CD4-positive, alpha-beta T cell treated with Interleukin-1 beta for 1 hour (primary cell): ENCODE measurements around the gene CDKAL1.

Source experiments
- DNase-seq, 2 donors: peaks; one replicate each; pipeline ENCODE4 v3.0.0-alpha.2; 2020 to 2022

CDKAL1 gene

DNA sequence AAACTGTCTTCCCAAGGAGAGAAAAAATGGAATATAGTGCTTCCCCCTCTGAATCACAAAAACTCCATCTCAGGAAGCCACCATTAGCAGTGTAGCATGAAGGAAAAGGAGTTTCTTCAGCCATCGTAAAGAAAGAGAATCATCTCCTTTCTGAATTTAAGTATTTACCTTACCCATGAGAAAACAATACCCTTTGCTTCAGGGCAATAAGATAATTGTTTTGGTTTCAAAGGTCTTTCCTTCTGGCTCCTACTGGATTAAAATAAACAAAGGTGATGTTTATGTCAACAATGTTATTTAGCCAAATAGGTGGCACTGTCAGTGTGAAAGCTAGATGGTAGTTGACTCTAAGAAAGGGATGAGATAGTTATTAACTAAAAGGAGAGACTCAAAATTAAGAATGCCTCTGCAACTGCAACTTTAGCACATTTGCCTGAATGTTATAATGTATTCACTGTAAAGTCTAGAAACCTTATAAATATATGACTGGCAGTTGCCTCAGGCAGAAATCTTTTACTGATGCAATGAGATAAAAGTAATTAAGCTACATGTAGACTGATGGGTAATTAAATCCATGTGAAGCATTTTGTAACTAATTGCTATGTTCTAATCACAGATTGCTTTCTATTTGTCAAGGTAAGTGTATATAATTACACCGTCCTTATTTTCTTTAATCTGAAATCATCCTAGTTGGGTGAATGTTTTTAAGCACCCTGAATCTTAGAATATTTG lies 399.0 kb downstream of the CDKAL1 start:
- no peak for DNase-seq

DNA sequence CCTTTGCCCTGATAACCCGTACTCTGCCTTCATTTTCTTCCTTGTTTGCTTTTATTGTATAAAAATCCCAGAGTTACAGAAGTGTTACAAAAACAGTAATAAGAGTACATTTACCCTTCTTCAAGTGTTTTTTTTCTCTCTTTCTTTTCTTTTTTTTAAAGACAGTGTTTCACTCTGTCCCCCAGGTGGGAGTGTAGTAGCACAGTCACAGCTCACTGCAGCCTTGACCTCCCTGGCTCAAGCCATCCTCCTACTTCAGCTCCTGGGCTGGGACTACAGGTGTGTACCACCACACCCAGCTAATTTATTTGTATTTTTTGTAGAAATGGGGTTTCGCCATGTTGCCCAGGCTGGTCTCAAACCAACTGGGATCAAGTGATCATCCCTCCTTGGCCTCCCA lies 402.7 kb downstream of the CDKAL1 start:
- DNase-seq, result no peak

DNA sequence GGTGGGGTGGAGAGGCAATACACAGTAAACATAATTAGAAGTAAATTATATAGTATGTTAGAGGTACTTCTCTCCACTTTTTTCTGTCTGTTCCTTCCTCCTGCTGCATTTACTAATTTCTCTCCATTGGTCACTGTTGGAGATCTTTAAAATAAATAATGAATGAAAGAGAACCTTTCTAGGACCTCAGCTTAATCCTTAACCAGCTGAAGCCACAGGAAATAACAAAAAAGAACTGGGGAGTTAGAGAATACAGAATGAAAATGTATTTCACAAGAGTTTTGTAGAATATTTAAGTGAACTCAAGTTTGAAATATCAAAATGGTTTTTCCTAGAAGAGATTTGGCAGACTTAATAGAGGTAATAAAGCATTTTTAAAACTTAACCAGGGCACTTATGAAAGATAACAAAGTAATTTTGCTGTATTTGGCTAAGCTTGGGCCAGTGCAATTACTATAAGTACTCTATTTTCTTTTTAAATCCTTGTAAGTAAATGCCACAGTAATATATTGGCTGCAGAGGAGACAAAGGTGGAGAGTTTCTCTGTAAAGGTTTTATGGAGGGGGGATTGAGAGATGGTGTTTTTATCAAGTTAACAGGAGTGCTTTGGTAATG lies 405.0 kb downstream of the CDKAL1 start:
- DNase-seq, result no peak

DNA sequence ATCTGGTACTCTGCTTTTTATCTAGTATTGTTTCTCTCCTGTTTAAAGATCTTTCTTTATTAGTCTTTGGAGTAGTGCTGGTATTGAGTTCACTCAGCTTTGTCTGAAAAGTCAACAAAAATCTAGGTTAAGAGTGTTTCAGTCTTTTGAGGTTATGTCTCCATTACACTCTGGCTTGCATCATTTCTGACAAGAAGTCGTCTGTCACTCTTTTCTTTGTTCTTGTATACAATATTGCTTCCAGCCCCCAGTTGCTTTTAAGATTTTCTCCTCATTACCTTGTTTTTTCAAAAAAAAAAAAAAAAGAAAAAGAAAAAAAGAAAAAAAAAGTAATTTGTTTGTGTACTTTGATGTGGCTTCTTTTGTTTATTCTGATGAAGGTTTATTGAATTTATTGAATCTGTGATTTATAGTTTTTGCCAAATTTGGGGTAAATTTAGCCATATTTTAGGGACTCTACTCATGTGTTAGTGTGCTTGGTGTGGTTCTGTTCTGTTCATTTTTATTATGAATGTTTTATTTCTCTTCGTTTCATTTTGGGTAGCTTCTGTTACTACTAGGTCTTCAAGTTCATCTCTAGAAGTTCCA lies 408.9 kb downstream of the CDKAL1 start:
- no peak for DNase-seq

DNA sequence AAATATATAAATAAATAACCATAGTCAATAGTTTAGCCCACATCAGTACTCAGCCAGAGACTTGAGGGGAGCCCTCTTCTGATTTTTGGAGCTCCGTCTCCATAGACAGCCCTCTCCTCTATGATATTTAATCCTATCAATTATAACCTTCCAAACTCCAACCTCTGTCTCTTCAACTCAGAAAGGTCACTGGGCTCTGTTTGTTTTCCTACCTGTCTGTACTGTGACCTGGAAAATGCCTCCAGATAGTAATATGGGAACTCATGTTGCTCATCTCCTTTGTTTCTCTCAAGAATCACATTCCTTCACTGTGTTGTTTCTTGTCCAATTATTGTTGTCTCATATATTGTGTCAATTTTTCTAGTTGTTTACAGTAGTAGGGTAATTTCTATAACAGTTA lies 409.7 kb downstream of the CDKAL1 start:
- no peak for DNase-seq

DNA sequence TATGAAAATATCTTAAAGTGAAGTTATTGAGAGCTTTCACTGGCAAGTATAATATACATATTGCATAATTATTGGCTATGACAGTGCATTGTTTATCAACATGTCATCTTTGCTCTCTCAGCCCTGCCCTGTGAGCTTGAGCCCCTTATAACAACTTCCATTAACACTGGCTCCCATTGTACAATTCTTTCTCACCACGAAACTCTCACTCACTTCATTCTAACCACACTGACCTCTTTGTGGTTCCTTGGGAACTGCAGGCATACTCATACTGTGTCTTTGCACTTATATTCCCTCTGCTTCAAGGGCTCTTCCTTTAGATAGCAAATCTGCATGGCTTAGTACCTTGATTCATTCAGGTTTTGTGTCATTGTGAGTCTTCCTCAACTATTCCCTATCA lies 411.8 kb downstream of the CDKAL1 start:
- no peak for DNase-seq

DNA sequence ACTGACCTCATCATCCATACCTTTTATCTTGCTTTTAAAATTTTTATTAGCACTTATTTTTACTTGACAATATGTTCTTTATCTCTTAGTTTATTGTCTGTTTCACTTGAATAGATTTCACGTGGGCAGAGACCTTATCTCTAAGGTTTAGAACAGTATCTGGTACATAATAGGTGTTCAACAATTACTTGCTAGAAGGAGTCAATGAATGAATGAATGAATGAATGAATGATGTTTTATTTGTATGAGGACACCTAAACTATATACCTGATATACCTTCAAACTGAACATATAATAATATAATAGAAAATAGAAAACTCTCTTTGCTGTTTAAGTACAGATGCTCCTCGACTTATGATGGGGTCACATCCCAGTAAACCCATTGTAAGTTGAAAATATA lies 412.6 kb downstream of the CDKAL1 start:
- DNase-seq, result no peak

DNA sequence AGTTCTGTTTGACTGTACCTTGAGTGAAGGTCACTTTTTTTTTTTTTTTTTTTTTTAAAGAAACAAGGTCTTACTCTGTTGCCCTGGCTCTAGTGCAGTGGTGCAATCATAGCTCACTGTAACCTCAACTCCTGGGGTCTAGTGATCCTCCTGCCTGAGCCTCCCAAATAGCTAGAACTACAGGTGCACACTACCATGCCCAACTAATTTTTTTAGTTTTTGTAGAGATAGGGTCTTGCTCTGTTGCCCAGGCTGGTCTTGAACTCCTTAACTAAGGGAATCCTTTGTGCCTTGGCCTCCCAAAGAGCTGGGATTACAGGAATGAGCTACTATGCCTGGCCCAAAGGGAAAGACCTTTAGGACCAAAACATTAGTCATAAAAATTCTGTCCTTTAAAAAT lies 413.7 kb downstream of the CDKAL1 start:
- DNase-seq, result no peak

DNA sequence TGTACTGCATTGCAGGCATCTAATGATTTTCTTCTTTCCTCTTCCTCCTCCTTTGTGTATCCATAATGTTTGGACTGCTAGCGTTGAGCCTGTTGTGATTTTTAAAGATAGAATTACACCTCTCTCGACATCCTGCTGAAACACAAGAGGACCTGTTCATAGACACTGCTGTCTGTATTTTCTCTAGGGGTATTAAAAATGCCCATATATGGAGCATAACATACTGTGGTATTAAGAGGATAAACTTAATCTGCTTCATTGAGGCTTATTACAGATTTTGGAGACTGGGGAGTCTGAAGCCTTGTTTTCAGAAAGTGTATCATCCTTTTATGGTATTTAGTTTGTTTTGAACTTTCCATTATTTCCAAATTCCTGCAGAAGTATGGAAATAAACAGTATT lies 414.3 kb downstream of the CDKAL1 start:
- DNase-seq, result no peak

DNA sequence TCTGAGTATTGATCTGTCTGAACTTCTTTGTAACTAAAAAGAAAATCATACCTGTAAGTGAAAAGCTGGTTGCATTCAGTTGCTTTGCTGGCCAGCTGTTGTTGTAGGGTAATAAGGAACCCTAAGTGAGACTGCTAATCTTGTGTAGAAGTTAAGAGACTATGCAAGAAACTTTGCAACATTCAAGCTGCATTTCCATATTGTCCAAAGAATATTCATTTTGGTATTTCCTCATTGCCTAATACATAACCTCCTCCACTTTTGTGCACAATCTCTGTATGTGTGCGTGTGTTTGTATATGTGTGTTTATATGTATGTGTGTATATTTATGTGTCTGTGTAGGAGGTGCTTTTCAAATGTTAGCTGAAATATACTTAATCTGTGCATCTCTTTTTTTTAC lies 414.9 kb downstream of the CDKAL1 start:
- no peak for DNase-seq

DNA sequence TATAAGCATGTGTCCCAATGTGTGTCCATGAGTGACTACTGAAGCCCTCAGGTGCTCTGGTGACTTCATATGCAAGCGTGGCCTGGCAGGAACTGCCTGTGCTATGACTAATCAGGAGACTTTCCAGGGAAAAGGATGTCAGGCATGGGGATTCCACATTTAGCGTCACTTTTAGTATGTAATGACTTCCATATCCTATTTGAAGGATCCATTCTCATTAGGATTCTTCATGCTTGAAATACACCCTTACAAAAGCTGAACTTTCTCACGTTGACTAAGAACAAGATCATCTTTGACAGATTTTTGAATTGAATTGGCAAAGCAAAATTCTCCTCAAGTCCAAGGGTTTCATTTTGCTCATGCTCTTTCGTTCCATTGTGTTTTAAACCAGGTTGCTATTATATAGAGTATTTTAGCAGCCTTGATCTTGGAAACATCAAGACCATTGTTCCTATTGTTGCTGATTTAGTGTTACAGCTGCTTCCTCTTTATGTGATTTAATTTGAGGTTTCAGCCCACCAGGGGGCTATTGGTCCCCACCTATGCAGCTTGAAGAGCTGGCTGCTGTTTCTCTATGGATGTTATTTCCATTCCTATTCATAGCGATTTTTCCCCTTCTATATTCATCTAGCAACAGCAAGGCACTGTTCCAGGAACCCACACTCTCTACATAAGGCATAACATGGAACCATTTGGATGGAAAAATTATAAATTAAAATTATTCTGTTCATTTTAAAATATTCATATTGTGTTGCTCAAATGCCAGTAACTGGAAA lies 418.6 kb downstream of the CDKAL1 start:
- no peak for DNase-seq

DNA sequence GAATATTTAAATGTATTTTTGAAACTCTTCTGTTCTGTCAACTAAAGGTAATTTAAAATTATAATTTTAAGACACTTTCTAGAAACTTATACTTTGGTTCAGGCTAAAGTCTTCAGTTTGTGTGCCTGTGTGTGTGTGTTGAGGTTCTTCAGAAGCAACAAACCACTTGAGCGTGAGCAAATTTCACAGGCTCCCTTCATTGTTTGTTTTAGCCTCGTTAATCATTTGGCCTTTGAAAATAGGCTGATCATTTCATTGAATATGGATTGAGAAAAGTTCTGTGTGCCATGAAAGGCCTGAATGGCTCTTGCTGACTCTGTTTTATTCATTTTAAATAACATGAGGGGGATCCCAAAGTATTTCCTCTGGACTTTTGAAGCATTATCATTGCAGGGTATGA lies 420.1 kb downstream of the CDKAL1 start:
- no peak for DNase-seq

DNA sequence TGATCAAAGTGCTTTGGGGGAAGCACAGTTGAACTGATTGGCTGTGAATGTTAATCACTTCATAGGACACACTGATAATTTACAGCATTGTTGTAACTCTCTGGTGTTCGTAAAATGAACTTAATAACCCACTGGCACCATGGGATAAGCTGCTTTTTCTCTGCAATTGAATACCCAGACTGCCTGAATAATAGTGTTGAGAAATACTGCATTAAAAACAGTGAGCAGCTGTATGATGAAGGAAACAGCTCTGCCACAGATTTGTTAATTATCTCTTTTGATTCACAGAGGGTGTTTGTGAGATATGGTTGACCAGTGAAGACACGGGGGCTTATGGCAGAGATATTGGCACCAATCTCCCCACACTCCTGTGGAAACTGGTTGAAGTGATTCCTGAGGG lies 420.9 kb downstream of the CDKAL1 start:
- DNase-seq, result no peak

DNA sequence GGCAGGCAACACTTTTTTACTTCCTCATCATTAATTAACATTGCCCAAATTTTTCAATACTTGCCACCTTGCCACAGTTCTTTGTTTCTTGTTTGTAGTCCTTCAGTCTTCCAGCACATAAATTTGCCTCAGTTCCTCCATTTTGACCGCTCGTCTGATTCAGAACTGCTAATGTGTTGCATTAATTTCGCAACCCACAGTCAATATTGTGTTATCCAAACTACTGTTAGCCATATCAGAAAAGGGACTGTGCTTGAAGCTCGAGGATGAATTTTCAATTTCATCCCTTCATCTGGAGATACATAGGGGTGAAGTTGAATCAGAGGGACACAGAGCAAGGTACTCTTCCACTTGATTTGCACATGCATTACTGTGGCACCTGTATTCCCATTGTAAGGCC lies 421.5 kb downstream of the CDKAL1 start:
- no peak for DNase-seq

DNA sequence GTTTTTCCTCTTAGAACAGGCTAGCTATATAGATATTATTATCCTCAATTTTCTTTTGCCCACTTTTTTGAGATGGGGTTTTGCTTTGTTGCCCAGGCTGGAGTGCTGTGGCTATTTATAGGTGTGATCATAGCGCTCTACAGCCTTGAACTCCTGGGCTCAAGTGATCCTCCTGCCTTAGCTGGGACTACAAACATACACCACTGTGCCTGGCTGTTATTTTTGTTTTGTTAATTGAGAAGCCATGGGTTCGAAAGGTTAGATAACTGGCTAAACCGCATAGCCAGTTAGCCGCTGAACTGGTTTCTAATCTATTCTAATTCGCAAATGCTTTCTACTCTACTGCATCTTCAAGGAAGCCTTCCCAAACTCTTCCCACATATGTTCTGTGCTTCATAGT lies 425.8 kb downstream of the CDKAL1 start:
- DNase-seq, result no peak

DNA sequence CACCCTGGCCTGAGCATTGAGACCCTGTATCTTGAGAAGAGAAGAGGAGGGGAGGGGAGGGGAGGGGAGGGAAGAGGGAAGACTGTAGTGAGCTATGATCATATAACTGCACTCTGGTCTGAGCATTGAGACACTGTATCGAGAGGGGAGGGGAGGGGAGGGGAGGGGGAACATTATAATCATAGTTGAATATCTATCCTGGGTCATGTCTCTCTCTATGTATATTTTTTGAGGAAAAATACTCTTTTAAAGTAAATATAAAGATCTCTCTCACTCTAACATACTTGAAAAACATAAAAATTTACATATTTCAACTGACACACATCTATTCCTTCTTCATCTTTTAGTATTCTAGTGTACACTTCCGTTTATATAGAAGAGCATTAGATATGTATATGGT lies 431.0 kb downstream of the CDKAL1 start:
- no peak for DNase-seq

DNA sequence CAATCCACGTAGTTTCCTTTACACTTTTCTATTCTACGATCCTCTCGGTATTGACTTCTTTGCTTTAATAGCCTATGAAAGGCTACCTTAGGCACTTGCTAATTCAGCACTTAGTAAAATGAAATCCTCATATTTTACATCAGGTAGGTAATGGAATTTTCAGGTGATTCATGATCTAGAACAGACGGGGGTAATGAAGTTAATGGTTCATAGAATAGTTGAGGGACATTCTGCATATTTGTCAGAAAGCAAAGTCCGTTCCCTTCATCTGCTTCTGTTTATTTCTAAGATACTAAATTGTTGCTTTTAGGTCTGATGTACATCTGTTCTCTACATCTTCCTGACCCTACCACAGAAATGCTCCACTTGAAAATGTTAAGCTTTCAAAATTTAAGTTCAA lies 431.7 kb downstream of the CDKAL1 start:
- DNase-seq, result no peak

DNA sequence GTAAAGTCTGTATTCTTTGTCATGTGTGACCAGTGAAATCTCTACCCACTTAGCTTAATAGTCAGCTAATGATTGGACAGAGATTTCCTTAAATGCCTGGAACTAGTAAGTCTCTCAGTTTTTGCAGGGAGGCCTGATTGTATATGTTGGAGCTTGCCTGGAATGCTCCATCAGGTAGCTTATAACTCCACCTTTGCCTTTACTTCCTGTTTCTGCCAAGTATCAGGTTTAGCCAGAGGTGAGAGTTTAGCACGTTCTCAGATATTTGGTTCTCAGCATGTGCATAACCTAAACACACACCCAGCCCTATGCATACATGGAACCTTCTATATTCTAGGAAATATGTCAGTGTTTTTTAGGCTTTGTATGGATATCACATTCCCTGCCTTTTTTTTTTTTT lies 435.3 kb downstream of the CDKAL1 start:
- DNase-seq, result no peak

DNA sequence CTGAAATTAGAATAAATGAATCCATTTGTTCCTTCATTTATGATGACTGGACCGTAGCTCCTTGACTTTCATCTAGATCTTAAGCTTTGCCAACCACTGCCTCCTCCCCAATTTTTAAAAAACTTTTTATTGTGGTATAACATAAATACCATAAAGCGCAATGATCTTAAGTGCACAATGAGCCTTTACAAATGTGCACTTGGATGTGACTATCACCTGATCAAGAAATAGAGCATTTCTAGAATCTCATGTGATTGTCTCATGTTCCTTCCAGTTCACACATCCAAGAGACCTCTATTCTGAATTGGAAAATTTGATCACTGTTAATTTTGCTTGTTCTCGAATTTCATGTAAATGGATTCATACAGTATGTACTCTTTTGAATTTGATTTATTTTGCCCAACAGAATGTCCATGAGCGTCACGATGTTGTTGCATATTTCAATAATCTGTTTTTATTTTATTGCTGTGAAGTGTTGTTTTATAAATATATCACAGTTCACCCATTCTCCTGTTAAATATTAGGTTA lies 442.2 kb downstream of the CDKAL1 start:
- DNase-seq, result no peak

DNA sequence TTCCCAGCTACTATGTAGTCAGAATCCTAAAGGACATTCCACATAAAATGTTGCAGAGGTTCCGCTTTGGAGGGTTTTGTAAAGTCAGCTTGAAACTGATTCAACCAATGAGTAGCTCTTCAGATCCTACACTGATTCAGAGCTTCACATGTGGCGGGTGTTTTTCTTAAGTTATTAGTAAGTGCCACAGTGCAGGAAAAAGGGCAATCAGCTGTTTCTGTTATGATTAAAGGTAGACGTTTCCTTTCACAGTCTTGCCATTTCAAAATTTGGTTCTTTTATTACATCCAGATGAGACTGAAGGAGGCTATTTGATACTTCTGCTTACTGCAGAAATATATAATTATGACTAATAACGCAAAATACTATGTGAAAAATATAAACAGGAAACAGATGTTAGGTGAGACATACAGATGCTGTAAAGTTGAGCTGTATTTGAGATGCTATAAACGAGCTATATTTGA lies 443.9 kb downstream of the CDKAL1 start:
- no peak for DNase-seq

DNA sequence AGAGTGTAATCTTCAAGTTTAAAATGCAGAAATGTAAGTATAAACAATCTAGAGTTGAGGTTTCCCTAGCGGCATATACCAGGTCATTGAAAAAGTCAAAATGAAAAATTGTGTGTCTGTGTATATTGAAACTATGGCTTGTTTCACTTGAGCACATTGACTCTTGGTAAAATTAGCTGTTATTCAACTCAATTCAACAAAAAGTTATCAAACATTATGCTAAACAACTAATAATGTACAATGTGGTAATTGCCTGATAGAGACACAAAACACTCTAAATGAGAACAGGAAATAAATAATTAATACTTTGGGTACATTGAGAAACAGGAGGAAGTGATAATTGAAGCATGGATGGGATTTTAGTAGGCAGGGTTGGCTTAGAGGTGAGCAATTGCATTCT lies 444.8 kb downstream of the CDKAL1 start:
- no peak for DNase-seq

DNA sequence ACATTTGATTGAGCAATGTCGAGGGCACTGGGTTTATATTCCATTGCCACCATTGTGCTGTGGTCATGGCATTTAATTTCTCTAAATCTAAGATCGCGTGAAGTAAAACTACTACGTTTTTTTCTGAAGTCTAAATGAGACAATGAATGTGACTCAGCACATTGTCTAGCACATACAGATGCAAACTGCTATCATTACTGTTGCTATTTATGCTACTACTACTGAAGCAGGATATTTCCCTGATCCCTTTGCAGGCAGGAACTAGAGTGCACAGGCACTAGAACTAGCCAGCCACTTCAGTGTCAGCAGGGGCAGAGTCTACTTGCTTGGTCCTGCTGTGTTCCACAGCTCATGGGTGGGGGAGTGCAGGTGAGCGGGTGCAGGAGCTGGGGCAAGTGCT lies 449.7 kb downstream of the CDKAL1 start:
- no peak for DNase-seq

DNA sequence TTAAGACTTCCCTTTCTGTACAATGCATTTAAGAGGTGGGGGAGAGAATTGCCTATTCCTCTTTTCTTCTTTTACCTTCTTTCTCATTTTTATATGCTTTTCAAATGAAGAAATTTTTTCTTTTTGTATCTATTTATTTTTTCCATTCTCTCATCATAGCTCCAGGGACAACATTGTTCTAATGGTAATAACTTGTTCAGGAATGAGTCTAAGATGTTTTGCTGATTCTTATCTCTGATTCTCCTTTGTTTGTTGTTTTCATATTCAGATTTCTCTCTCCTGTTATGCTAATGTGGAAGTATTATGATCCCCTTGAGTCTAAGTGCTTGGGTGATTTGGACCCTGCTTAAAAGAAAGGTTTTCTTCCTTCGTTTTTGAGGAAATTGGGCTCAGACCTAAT lies 451.6 kb downstream of the CDKAL1 start:
- DNase-seq, result no peak

DNA sequence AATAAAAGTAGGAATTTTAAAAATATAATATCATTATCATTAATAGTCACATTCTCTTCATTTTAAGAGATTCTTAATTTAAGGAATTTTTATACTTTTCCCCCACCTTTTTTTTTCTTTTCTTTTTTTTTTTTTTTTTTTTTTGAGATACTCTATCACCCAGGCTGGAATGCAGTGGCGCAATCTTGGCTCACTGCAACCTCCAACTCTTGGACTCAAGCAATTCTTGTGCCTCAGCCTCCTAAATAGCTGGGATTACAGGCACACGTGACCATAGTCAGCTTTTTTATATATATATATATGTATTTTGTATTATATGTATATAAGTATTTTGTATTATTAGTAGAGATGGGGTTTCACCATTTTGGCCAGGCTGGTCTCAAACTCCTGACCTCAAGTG lies 457.7 kb downstream of the CDKAL1 start:
- no peak for DNase-seq
